HL-60 (cell line): ENCODE data around the gene CLIC3.

Experiments
- DNase-seq, 2 experiments: peaks; one replicate each; pipeline ENCODE4 v3.0.0-alpha.2; 2010 to 2020; ENCODE audit warnings: low read depth in 1 of 2, low spot score in 1 of 2
- H3K27ac ChIP-seq: fragments of 250-450 bp; sonication (Bioruptor Pico); replicated peaks from 2 replicates; pipeline ENCODE4 v1.5.1; 2020; ENCODE audit warnings: mild to moderate bottlenecking, moderate library complexity
- H3K27me3 ChIP-seq: fragments of 250-450 bp; sonication (Bioruptor Pico); 2 replicates; pipeline ENCODE4 v1.5.1; 2021; ENCODE audit warnings: mild to moderate bottlenecking, moderate library complexity; ENCODE audit not compliant: insufficient read depth, poor library complexity, severe bottlenecking
- H3K4me3 ChIP-seq: replicated peaks from 2 replicates; pipeline ENCODE4 v1.5.1; 2011; ENCODE audit warnings: mild to moderate bottlenecking, control low read depth, low read length; ENCODE audit not compliant: insufficient read depth
- CTCF ChIP-seq: IDR thresholded peaks from one replicate; pipeline ENCODE4 v1.5.1; 2011; ENCODE audit warnings: low read length, control low read depth, inconsistent platforms; ENCODE audit not compliant: insufficient read depth
- GABPA ChIP-seq: IDR thresholded peaks from 2 replicates; pipeline ENCODE4 v1.6.1; 2012; ENCODE audit warnings: low read depth
- POLR2AphosphoS5 ChIP-seq: IDR thresholded peaks from 2 replicates; pipeline ENCODE4 v1.6.1; 2012; ENCODE audit warnings: low read depth
- REST ChIP-seq: IDR thresholded peaks from 2 replicates; pipeline ENCODE4 v1.6.1; 2012; ENCODE audit warnings: low read depth; ENCODE audit not compliant: insufficient replicate concordance
- SPI1 ChIP-seq: IDR thresholded peaks from 2 replicates; pipeline ENCODE4 v1.6.1; 2012; ENCODE audit warnings: low read depth, mild to moderate bottlenecking, borderline replicate concordance

Gene CLIC3

GRCh38 chr9:137009938-137010732 is 13.8 kb upstream of the CLIC3 start:
- no peaks in the 10 kb centered on the region for H3K27me3 ChIP-seq
- no peak overlapping the region for H3K4me3 ChIP-seq
- no peak overlapping the region for H3K27ac ChIP-seq
- no peak for DNase-seq
- TF ChIP-seq REST (no peak), POLR2AphosphoS5 (no peak), SPI1 (no peak), GABPA (no peak), CTCF (no peak)

- TF ChIP-seq REST (no peak), POLR2AphosphoS5 (no peak)
- no peak overlapping the region for H3K27ac ChIP-seq
- DNase-seq = no peak
- no peaks in the 10 kb centered on the region for H3K27me3 ChIP-seq
- no peak overlapping the region for H3K4me3 ChIP-seq
Observed at GRCh38 chr9:137009217-137009616, 12.8 kb upstream of the CLIC3 start.

- DNase-seq = no peak
Observed at GRCh38 chr9:137008312-137008711, 11.9 kb upstream of the CLIC3 start.

More at GRCh38 chr9:137008312-137008711, 11.9 kb upstream of the CLIC3 start:
- Histone ChIP-seq H3K27me3 (no peaks in the 10 kb centered on the region), H3K4me3 (no peak overlapping the region), H3K27ac (no peak overlapping the region)
- TF ChIP-seq REST = no peak
- no peak for TF ChIP-seq CTCF
- TF ChIP-seq GABPA = no peak
- TF ChIP-seq POLR2AphosphoS5 = no peak
- TF ChIP-seq SPI1 = no peak
